ENCODE data around the gene PCDHA13.
"Not testable (repeated sequence)": the region's sequence is repeated elsewhere in the genome, so short reads cannot be mapped to it uniquely, and the experiment has no call there.

PCDHA13 gene

GRCh38 chr5:140881889-140882590, at the start of gene PCDHA13:
Gene PCDHA13 (plus strand): TSS chr5:140882124. CDS start chr5:140882269, 145 bp downstream.
- H3K4me3 ChIP-seq (ENCODE audit: low read depth, low read length): no peak within 1 kb of the TSS
- no peak for DNase-seq (ENCODE audit: low read depth)
- TF ChIP-seq CTCF (IDR thresholded peaks at IDR 0.05; ENCODE audit: insufficient read depth, low read depth, low read length, missing control alignments): no peak

- no peak for DNase-seq (ENCODE audit: low read depth)
- no peak for TF ChIP-seq CTCF (IDR thresholded peaks at IDR 0.05; ENCODE audit: insufficient read depth, low read depth, low read length, missing control alignments)
- no peak within 1 kb of the TSS for H3K4me3 ChIP-seq (ENCODE audit: low read depth, low read length)
These were observed 47.9 kb upstream of the PCDHA13 start, which contains the start of gene PCDHA7 for GRCh38 chr5:140833993-140834392. Gene PCDHA7 (plus strand): TSS chr5:140834269. CDS start chr5:140834384, 115 bp downstream.

- not testable (repeated sequence) for DNase-seq (ENCODE audit: low read depth); H3K4me3 ChIP-seq (ENCODE audit: low read depth, low read length)
These were observed 47.4 kb upstream of the PCDHA13 start for GRCh38 chr5:140834439-140835008.

- H3K4me3 ChIP-seq (ENCODE audit: low read depth, low read length): no peak overlapping the region
- no peak for DNase-seq (ENCODE audit: low read depth)
- no peak for TF ChIP-seq CTCF (IDR thresholded peaks at IDR 0.05; ENCODE audit: insufficient read depth, low read depth, low read length, missing control alignments)
These were observed 46.1 kb upstream of the PCDHA13 start for GRCh38 chr5:140835622-140836510.

- peak; percentile 20 for TF ChIP-seq CTCF (IDR thresholded peaks at IDR 0.05; ENCODE audit: insufficient read depth, low read depth, low read length, missing control alignments)
- no peak for DNase-seq (ENCODE audit: low read depth)
- H3K4me3 ChIP-seq (ENCODE audit: low read depth, low read length): no peak within 1 kb of the TSS
These were observed 40.7 kb upstream of the PCDHA13 start, which contains the start of gene PCDHA8 for GRCh38 chr5:140840978-140841962. Gene PCDHA8 (plus strand): TSS chr5:140841187. CDS start chr5:140841322, 135 bp downstream.

- no peak for TF ChIP-seq CTCF (IDR thresholded peaks at IDR 0.05; ENCODE audit: insufficient read depth, low read depth, low read length, missing control alignments)
- no peak overlapping the region for H3K4me3 ChIP-seq (ENCODE audit: low read depth, low read length)
- no peak for DNase-seq (ENCODE audit: low read depth)
These were observed 38.9 kb upstream of the PCDHA13 start for GRCh38 chr5:140842798-140843733.

GRCh38 chr5:140848139-140849102, 33.5 kb upstream of the PCDHA13 start, which contains the start of gene PCDHA9:
Gene PCDHA9 (plus strand): TSS chr5:140848382. CDS start chr5:140848496, 114 bp downstream.
- DNase-seq (ENCODE audit: low read depth): not testable (repeated sequence)

GRCh38 chr5:140849831-140850634, 31.9 kb upstream of the PCDHA13 start:
- DNase-seq (ENCODE audit: low read depth); H3K4me3 ChIP-seq (ENCODE audit: low read depth, low read length): not testable (repeated sequence)

More at GRCh38 chr5:140848139-140849102, 33.5 kb upstream of the PCDHA13 start, which contains the start of gene PCDHA9:
- not testable (repeated sequence) for H3K4me3 ChIP-seq (ENCODE audit: low read depth, low read length)
